Keratinocyte (primary cell): ENCODE measurements around the gene MRTFA.

Experiments used
- EZH2 ChIP-seq: IDR thresholded peaks from one replicate; pipeline ENCODE4 v1.6.1; 2012; ENCODE audit warnings: inconsistent platforms, mild to moderate bottlenecking, low read length, moderate library complexity
- TF ChIP-seq, protein P1 (sequence below), 3 experiments: IDR thresholded peaks in 1 of 3; conservative IDR thresholded peaks in 1 of 3; optimal IDR thresholded peaks in 1 of 3; 2 replicates in 2 of 3; 3 replicates in 1 of 3; pipeline versions ENCODE3 to v1.5.1; 2011; ENCODE audit warnings: low read length in 3 of 3, mild to moderate bottlenecking in 3 of 3, moderate library complexity in 2 of 3, control low read depth in 1 of 3, inconsistent platforms in 1 of 3; ENCODE audit not compliant: insufficient read depth in 2 of 3; ENCODE audit errors: extremely low read depth in 1 of 3

DNA sequence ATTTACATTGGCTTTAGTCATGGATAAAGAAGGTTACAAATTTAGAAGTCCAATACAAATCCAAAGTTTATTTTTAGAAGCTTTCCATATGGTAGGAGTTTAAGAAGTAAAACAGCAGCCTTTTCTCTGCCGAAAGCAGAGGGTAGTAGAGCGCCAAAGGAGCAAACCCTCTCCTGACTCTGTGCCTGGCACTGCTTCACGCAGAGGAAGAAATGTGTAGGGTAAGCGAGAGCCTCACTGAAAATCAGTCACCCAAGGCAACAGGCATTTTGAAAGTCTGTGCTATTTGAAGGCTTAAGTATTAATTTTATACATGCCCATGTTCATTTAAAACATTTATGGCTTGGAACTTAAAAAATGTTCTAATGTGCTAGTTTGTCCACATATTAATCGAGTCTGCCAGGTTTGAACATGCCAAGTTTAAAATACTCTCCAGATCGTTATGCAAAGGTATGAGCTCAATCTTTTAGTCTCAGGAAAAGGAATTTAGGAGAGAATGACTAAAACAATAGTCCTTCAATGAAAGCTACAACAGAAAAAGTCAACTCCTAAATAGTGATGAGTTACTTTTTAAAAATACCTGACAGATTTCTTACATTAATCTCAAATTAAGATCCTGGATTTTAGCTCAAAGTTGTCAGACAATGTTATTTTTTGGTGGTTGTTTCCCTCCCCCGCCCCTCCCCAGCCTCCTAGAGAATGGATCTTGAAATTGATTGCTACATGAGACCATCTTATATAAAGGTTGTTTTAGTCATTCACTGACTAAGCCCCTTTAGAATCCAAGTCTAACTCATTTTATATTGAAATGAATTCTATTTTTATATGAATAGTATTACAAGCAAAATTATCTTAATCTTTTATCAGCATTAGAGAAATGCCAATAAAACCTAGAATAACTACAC is 38.7 kb downstream of the MRTFA start:
- TF ChIP-seq, protein P1, sequence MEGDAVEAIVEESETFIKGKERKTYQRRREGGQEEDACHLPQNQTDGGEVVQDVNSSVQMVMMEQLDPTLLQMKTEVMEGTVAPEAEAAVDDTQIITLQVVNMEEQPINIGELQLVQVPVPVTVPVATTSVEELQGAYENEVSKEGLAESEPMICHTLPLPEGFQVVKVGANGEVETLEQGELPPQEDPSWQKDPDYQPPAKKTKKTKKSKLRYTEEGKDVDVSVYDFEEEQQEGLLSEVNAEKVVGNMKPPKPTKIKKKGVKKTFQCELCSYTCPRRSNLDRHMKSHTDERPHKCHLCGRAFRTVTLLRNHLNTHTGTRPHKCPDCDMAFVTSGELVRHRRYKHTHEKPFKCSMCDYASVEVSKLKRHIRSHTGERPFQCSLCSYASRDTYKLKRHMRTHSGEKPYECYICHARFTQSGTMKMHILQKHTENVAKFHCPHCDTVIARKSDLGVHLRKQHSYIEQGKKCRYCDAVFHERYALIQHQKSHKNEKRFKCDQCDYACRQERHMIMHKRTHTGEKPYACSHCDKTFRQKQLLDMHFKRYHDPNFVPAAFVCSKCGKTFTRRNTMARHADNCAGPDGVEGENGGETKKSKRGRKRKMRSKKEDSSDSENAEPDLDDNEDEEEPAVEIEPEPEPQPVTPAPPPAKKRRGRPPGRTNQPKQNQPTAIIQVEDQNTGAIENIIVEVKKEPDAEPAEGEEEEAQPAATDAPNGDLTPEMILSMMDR (optimal IDR thresholded peaks at IDR 0.05 in 1 of 3, IDR thresholded peaks at IDR 0.05 in 1 of 3, conservative IDR thresholded peaks at IDR 0.05 in 1 of 3; ENCODE audit: extremely low read depth in 1 of 3, insufficient read depth in 2 of 3, low read length in 3 of 3) = peak in 1 of 3 experiments; percentile 10
- TF ChIP-seq EZH2 = no peak
